HepG2 (cell line): Measurements from ENCODE around the gene FXR2. TPM values are rescaled to one million over a fixed set of nuclear protein-coding genes. Genes with fewer than 3 reads are reported as not detected.

ENCODE experiments used
- ATAC-seq: fragments of 200-7000 bp; cut with Tn5 transposase; 3 replicates; pipeline ENCODE4 v1.9.1; 2020; ENCODE audit warnings: mild to moderate bottlenecking, moderate library complexity
- BruUV-seq: library from RNA; stranded (reverse); fragments of 400-500 nt; replicated peaks from 2 replicates; lab custom pipeline; 2021; lab: Mats Ljungman, UMichigan
- CTCF ChIA-PET: fragments of 300-600 bp; formaldehyde crosslinking; extraction: SDS; loops from one replicate; lab custom pipeline; 2021; ENCODE audit warnings: low total read pairs, inconsistent platforms, low intra/inter-chr PET ratio; lab: Yijun Ruan, JAX
- POLR2A ChIA-PET: fragments of 350-600 bp; sonication (Branson Sonifier 250); formaldehyde crosslinking; loops from one replicate; lab custom pipeline; 2020; ENCODE audit warnings: antibody characterized with exemption, inconsistent platforms; lab: Yijun Ruan, JAX
- DNase-seq: peaks from one replicate; pipeline ENCODE4 v3.0.0-alpha.2; 2015; ENCODE audit warnings: low spot score
- FAIRE-seq: peaks from 3 replicates; lab custom pipeline; 2011; peaks lifted over from hg19 to GRCh38; lab: Jason Lieb, UNC
- H2AFZ ChIP-seq: one replicate; pipeline ENCODE4 v1.6.1; 2011; ENCODE audit warnings: low read length, inconsistent platforms
- H3K27ac ChIP-seq: fragments of 300-600 bp; 3 replicates; pipeline ENCODE4 v1.8.0; 2011; ENCODE audit warnings: mixed run types, mild to moderate bottlenecking, mixed read lengths, low read length, inconsistent platforms; ENCODE audit not compliant: insufficient read depth; ENCODE audit errors: extremely low read length
- H3K27me3 ChIP-seq, 2 experiments: fragments of 200-600 bp in 1 of 2; 2 replicates in 1 of 2; 3 replicates in 1 of 2; pipeline versions ENCODE4 v1.6.0 to v1.8.0; 2011; ENCODE audit warnings: low read length in 2 of 2, mild to moderate bottlenecking in 2 of 2, moderate library complexity in 2 of 2, inconsistent platforms in 1 of 2; ENCODE audit not compliant: insufficient read depth in 2 of 2, control insufficient read depth in 1 of 2
- H3K36me3 ChIP-seq, 2 experiments: fragments of 200-600 bp in 1 of 2; replicated peaks in 1 of 2; 2 replicates in 1 of 2; 3 replicates in 1 of 2; pipeline versions ENCODE4 v1.5.1 to v1.8.0; 2011; ENCODE audit warnings: low read length in 2 of 2, inconsistent platforms in 1 of 2; ENCODE audit not compliant: insufficient read depth in 2 of 2, control insufficient read depth in 1 of 2
- H3K4me1 ChIP-seq: 2 replicates; pipeline ENCODE4 v1.5.1; 2012; ENCODE audit warnings: low read length, inconsistent platforms; ENCODE audit not compliant: insufficient read depth
- H3K4me2 ChIP-seq: 2 replicates; pipeline ENCODE4 v1.6.0; 2011; ENCODE audit warnings: low read depth, low read length, inconsistent platforms
- H3K4me3 ChIP-seq, 3 experiments: fragments of 200-600 bp in 1 of 3; sonication (generic), shearing (Covaris generic) in 1 of 3; replicated peaks in 1 of 3; 2 replicates each; pipeline ENCODE4 v1.5.1; 2011 to 2016; ENCODE audit warnings: low read length in 3 of 3, inconsistent platforms in 2 of 3, low read depth in 2 of 3, mild to moderate bottlenecking in 2 of 3, control low read depth in 1 of 3, mixed read lengths in 1 of 3; ENCODE audit not compliant: insufficient read depth in 1 of 3
- H3K79me2 ChIP-seq: one replicate; pipeline ENCODE4 v1.6.1; 2011; ENCODE audit warnings: low read length, inconsistent platforms; ENCODE audit not compliant: insufficient read depth
- H3K9ac ChIP-seq: 2 replicates; pipeline ENCODE4 v1.6.0; 2011; ENCODE audit warnings: mild to moderate bottlenecking, low read depth, low read length, inconsistent platforms; ENCODE audit not compliant: insufficient read depth
- H3K9me3 ChIP-seq: 2 replicates; pipeline ENCODE4 v1.5.1; 2012; ENCODE audit warnings: mild to moderate bottlenecking, low read length
- H4K20me1 ChIP-seq: 2 replicates; pipeline ENCODE4 v1.6.0; 2011; ENCODE audit warnings: inconsistent platforms, mild to moderate bottlenecking, low read length, moderate library complexity; ENCODE audit not compliant: insufficient read depth
- ELK4 ChIP-seq: sonication (generic); formaldehyde crosslinking; IDR thresholded peaks from 2 replicates; pipeline ENCODE4 v1.9.0; 2021; ENCODE audit warnings: missing genetic modification reagents, borderline replicate concordance
- HDAC2 ChIP-seq: sonication (generic); formaldehyde crosslinking; IDR thresholded peaks from 2 replicates; pipeline ENCODE4 v1.4.0; 2020; ENCODE audit warnings: missing genetic modification reagents
- HIVEP1 ChIP-seq: sonication (generic); formaldehyde crosslinking; IDR thresholded peaks from 2 replicates; pipeline ENCODE4 v1.4.0; 2020; ENCODE audit warnings: mild to moderate bottlenecking, missing genetic modification reagents
- MAZ ChIP-seq, 2 experiments: sonication (generic) in 1 of 2; formaldehyde crosslinking in 1 of 2; IDR thresholded peaks; 2 replicates each; pipeline versions ENCODE4 v1.5.0 to v1.6.1; 2012 to 2020; ENCODE audit warnings: low read depth in 2 of 2, mild to moderate bottlenecking in 2 of 2, borderline replicate concordance in 1 of 2, improper control_type of control experiment in 1 of 2, low read length in 1 of 2, missing genetic modification reagents in 1 of 2, moderate library complexity in 1 of 2
- RERE ChIP-seq: IDR thresholded peaks from 2 replicates; pipeline ENCODE4 v1.6.1; 2016; ENCODE audit warnings: low read depth, missing genetic modification reagents, missing compliant biosample characterization
- TEF ChIP-seq: sonication (generic); formaldehyde crosslinking; IDR thresholded peaks from 2 replicates; pipeline ENCODE4 v1.5.0; 2020; ENCODE audit warnings: missing genetic modification reagents
- ZBTB4 ChIP-seq: sonication (generic); formaldehyde crosslinking; IDR thresholded peaks from 2 replicates; pipeline ENCODE4 v1.4.0; 2020; ENCODE audit warnings: missing genetic modification reagents, mild to moderate bottlenecking, borderline replicate concordance
- ZNF615 ChIP-seq: sonication (generic); formaldehyde crosslinking; IDR thresholded peaks from 2 replicates; pipeline ENCODE4 v1.5.0; 2020; ENCODE audit warnings: mild to moderate bottlenecking, missing genetic modification reagents, borderline replicate concordance
- ZNF879 ChIP-seq: sonication (generic); formaldehyde crosslinking; IDR thresholded peaks from 2 replicates; pipeline ENCODE4 v1.8.1; 2023; ENCODE audit warnings: missing genetic modification reagents
- WGBS: methylation state at CpG from one replicate; pipeline ENCODE4 v1.1.6; 2017; ENCODE audit warnings: low lambda C conversion rate; 5-methylcytosine and 5-hydroxymethylcytosine counted together
- in situ Hi-C: cut with HindIII; loops from 2 replicates; pipeline ENCODE4 v1.10.0; 2017; ENCODE audit warnings: low pct_unique_long_range_greater_than_20kb; ENCODE audit not compliant: extremely low pct_ligation_motif_present
- intact Hi-C: fragments of 100-400 bp; cut with micrococcal nuclease; formaldehyde crosslinking; loops from one replicate; pipeline ENCODE4 v1.10.0; 2022; ENCODE audit not compliant: unreplicated experiment
- polyA plus RNA-seq, 8 experiments: library from polyadenylated mRNA; depleted of rRNA in 3 of 8; stranded (reverse) in 7 of 8; unstranded in 1 of 8; fragments of >200 nt; fragmentation: Illumina TruSeq in 4 of 8; extraction: Trizol in 4 of 8; gene quantifications; 2 replicates each; pipeline versions ENCODE4 v1.2.1 to v1.2.3, GENCODE V29; 2011 to 2016; ENCODE audit warnings: low read depth in 4 of 8, missing spikeins in 1 of 8, mixed read lengths in 1 of 8; ENCODE audit not compliant: insufficient read depth in 1 of 8
- total RNA-seq, 5 experiments: library from RNA; depleted of rRNA; stranded (reverse); fragments of >200 nt; fragmentation: Illumina TruSeq; extraction: Trizol; gene quantifications; 2 replicates each; pipeline ENCODE4 v1.2.3, GENCODE V29; 2016; ENCODE audit warnings: low read depth in 1 of 5

The FXR2 gene
- total and polyA plus RNA-seq, 2 of the 13 experiments (the other 11 are each of a cell fraction or from before 2014, with no cell fraction given): 20.9 to 24.4 TPM

- TF ChIP-seq ZNF879 (CRISPR knock-in tag) (no peak), TEF (CRISPR knock-in tag) (no peak), HDAC2 (peak; percentile 28; the same call in 1 of the 2 replicates), ELK4 (CRISPR knock-in tag) (no peak), ZBTB4 (CRISPR knock-in tag) (no peak)
- TF ChIP-seq, all 625 proteins: peak for 32
Observed at GRCh38 chr17:7615265-7615747, 609 bp upstream of the FXR2 start (continued).

- H3K27me3 ChIP-seq: no peaks in the 10 kb centered on the region
- peak overlapping the region; percentile 64 to 92 (median 89) for H3K4me3 ChIP-seq
- WGBS: 7% methylated on average over 12 of the region's 20 CpGs
- no peak for FAIRE-seq
- CTCF ChIA-PET: no interaction called here
- no peak overlapping the region for H2AFZ ChIP-seq
- H4K20me1 ChIP-seq: no peaks in the 10 kb centered on the region
- peaks cover 36% of the 10 kb centered on the region for H3K79me2 ChIP-seq
- ATAC-seq: no peak
- POLR2A ChIA-PET: interaction anchor here (0.8 to 3.5 kb wide), 9 partner anchors 10 to 73 kb away, joined by 3 to 63 read pairs (median 16); partner anchors contain the start of genes CD68, MPDU1, SAT2 and SHBG
- peaks cover 48% of the 10 kb centered on the region for H3K4me1 ChIP-seq
- peak overlapping the region; percentile 90 for H3K4me2 ChIP-seq
- intact Hi-C loops: loop anchor here (1.0 kb wide), 1 partner anchor 31 kb away; the partner anchor contains the start of gene MPDU1
- peak overlapping the region; percentile 71 for H3K27ac ChIP-seq
- no peaks in the 10 kb centered on the region for H3K9me3 ChIP-seq
- TSS peak; percentile 52 for BruUV-seq
- H3K36me3 ChIP-seq: peaks cover 1 to 15% of the 10 kb centered on the region in 2 experiments; a peak in 2 of 5 replicates
- peak overlapping the region; percentile 88 for H3K9ac ChIP-seq
- no peak for DNase-seq
- in situ Hi-C loops: no loop called here
- TF ChIP-seq RERE: no peak
- TF ChIP-seq MAZ (IDR thresholded peaks at IDR 0.05; ENCODE audit: borderline replicate concordance, low read depth, low read length): no peak
- 0 out of 2 replicates have a peak, but pooled peaks have one; percentile 13 for TF ChIP-seq MAZ (CRISPR knock-in tag; IDR thresholded peaks at IDR 0.05; ENCODE audit: low read depth)
- TF ChIP-seq ZNF615 (CRISPR knock-in tag): no peak
- 0 out of 2 replicates have a peak, but pooled peaks have one; percentile 31 for TF ChIP-seq HDAC2
- no peak for TF ChIP-seq HIVEP1 (CRISPR knock-in tag)
Observed at GRCh38 chr17:7613769-7614424, 800 bp downstream of the FXR2 start.
